Peyer's patch (tissue), 4 donors: Measurements from ENCODE around the gene PDE6B.

Experiments
- POLR2A ChIP-seq, 2 donors: fragments of 450-650 bp; IDR thresholded peaks; one replicate each; pipeline ENCODE4 v1.5.1; 2017; ENCODE audit warnings: antibody characterized with exemption in 2 of 2, mild to moderate bottlenecking in 2 of 2, moderate library complexity in 2 of 2
- TF ChIP-seq, protein P1 (sequence below), 6 experiments: fragments of 450-650 bp in 4 of 6; fragments of 200-600 bp in 2 of 6; sonication (generic) in 1 of 6; IDR thresholded peaks; one replicate each; pipeline ENCODE4 v1.5.1; 2017 to 2019; ENCODE audit warnings: antibody characterized with exemption in 6 of 6, mild to moderate bottlenecking in 3 of 6, moderate library complexity in 1 of 6

- TF ChIP-seq, protein P1, sequence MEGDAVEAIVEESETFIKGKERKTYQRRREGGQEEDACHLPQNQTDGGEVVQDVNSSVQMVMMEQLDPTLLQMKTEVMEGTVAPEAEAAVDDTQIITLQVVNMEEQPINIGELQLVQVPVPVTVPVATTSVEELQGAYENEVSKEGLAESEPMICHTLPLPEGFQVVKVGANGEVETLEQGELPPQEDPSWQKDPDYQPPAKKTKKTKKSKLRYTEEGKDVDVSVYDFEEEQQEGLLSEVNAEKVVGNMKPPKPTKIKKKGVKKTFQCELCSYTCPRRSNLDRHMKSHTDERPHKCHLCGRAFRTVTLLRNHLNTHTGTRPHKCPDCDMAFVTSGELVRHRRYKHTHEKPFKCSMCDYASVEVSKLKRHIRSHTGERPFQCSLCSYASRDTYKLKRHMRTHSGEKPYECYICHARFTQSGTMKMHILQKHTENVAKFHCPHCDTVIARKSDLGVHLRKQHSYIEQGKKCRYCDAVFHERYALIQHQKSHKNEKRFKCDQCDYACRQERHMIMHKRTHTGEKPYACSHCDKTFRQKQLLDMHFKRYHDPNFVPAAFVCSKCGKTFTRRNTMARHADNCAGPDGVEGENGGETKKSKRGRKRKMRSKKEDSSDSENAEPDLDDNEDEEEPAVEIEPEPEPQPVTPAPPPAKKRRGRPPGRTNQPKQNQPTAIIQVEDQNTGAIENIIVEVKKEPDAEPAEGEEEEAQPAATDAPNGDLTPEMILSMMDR (IDR thresholded peaks at IDR 0.05) = no peak
- no peak for TF ChIP-seq POLR2A (IDR thresholded peaks at IDR 0.05)
Observed at GRCh38 chr4:600850-601515, 24.4 kb upstream of the PDE6B start.
